Panc1 (cell line): ENCODE results near the gene KMT2E. TPM values are rescaled to one million over a fixed set of nuclear protein-coding genes. Genes with fewer than 3 reads are reported as not detected.

Experiments used
- ATAC-seq: fragments of 200-7000 bp; cut with Tn5 transposase; 2 replicates; pipeline ENCODE4 v1.9.1; 2020; ENCODE audit warnings: mild to moderate bottlenecking, moderate library complexity
- BruUV-seq: library from RNA; stranded (reverse); fragments of 400-500 nt; replicated peaks from 2 replicates; lab custom pipeline; 2021; lab: Mats Ljungman, UMichigan
- CTCF ChIA-PET: fragments of 300-600 bp; sonication (Branson Sonifier 250); formaldehyde crosslinking; loops from one replicate; lab custom pipeline; 2022; ENCODE audit warnings: antibody characterized with exemption; lab: Charles Lee
- POLR2A ChIA-PET: fragments of 300-600 bp; sonication (Branson Sonifier 250); formaldehyde crosslinking; loops from one replicate; lab custom pipeline; 2022; ENCODE audit warnings: antibody characterized with exemption; lab: Charles Lee
- DNase-seq: peaks from one replicate; pipeline ENCODE4 v3.0.0-alpha.2; 2010; ENCODE audit warnings: low read depth, low spot score
- H3K27ac ChIP-seq: 2 replicates; pipeline ENCODE4 v1.5.1; 2011; ENCODE audit warnings: mild to moderate bottlenecking, low read length, inconsistent platforms
- H3K27me3 ChIP-seq: fragments of 200-500 bp; sonication (Bioruptor generic); 2 replicates; pipeline ENCODE4 v1.6.0; 2014; ENCODE audit warnings: low read length, inconsistent platforms; ENCODE audit not compliant: control insufficient read depth, insufficient read depth
- H3K36me3 ChIP-seq: fragments of 200-500 bp; sonication (Bioruptor generic); 2 replicates; pipeline ENCODE4 v1.5.1; 2014; ENCODE audit warnings: inconsistent platforms, mild to moderate bottlenecking, low read length, moderate library complexity; ENCODE audit not compliant: control insufficient read depth, insufficient read depth
- H3K4me1 ChIP-seq: 2 replicates; pipeline ENCODE4 v1.5.1; 2011; ENCODE audit warnings: inconsistent platforms, mild to moderate bottlenecking, low read length, moderate library complexity; ENCODE audit not compliant: control insufficient read depth, insufficient read depth
- H3K4me3 ChIP-seq, 2 experiments: 2 replicates each; pipeline ENCODE4 v1.5.1; 2011 to 2012; ENCODE audit warnings: low read depth in 2 of 2, low read length in 2 of 2, mild to moderate bottlenecking in 2 of 2, inconsistent platforms in 1 of 2, moderate library complexity in 1 of 2
- H3K9me3 ChIP-seq: fragments of 200-500 bp; sonication (Bioruptor generic); 2 replicates; pipeline ENCODE4 v1.5.1; 2014; ENCODE audit warnings: low read depth, mild to moderate bottlenecking, inconsistent platforms, low read length, moderate library complexity; ENCODE audit not compliant: control insufficient read depth, insufficient read depth
- POLR2AphosphoS5 ChIP-seq: IDR thresholded peaks from 2 replicates; pipeline ENCODE4 v1.6.1; 2012; ENCODE audit warnings: mild to moderate bottlenecking, low read depth, low read length, moderate library complexity
- REST ChIP-seq, 2 experiments: IDR thresholded peaks; 2 replicates each; pipeline ENCODE4 v1.6.1; 2011 to 2012; ENCODE audit warnings: low read depth in 2 of 2, control low read depth in 1 of 2, low read length in 1 of 2, mild to moderate bottlenecking in 1 of 2, moderate library complexity in 1 of 2; ENCODE audit not compliant: insufficient read depth in 1 of 2
- SIN3A ChIP-seq: IDR thresholded peaks from 2 replicates; pipeline ENCODE4 v1.6.1; 2012; ENCODE audit warnings: low read depth, mild to moderate bottlenecking, low read length, moderate library complexity, borderline replicate concordance; ENCODE audit not compliant: insufficient read depth
- TCF7L2 ChIP-seq: IDR thresholded peaks from 2 replicates; pipeline ENCODE4 v1.6.1; 2011; ENCODE audit warnings: mild to moderate bottlenecking, low read depth, low read length, inconsistent platforms
- in situ Hi-C: cut with HindIII; loops from 2 replicates; pipeline ENCODE4 v1.10.0; 2016; ENCODE audit warnings: low sequenced_read_pairs, low pct_unique_long_range_greater_than_20kb
- intact Hi-C: fragments of 100-400 bp; cut with micrococcal nuclease; formaldehyde crosslinking; loops from one replicate; pipeline ENCODE4 v1.10.0; 2022; ENCODE audit not compliant: unreplicated experiment
- total RNA-seq: library from RNA; stranded (reverse); gene quantifications from one replicate; pipeline ENCODE4 v1.2.1, GENCODE V29; 2021; ENCODE audit not compliant: unreplicated experiment
- TF ChIP-seq, protein P1 (sequence below): fragments of 450-650 bp; IDR thresholded peaks from 2 replicates; pipeline ENCODE4 v1.5.1; 2017; ENCODE audit warnings: mild to moderate bottlenecking

Gene KMT2E
- total RNA-seq, 1 experiment from 2014 or later: 51.4 TPM

- ATAC-seq (no peak), DNase-seq (no peak)
- BruUV-seq: no TSS peak
- no peaks in the 10 kb centered on the region for H3K9me3 ChIP-seq
- no peak overlapping the region for H3K4me3 ChIP-seq
- in situ Hi-C loops: no loop called here
- H3K36me3 ChIP-seq: no peaks in the 10 kb centered on the region
- no peaks in the 10 kb centered on the region for H3K4me1 ChIP-seq
- no peaks in the 10 kb centered on the region for H3K27me3 ChIP-seq
- intact Hi-C loops: no loop called here
- ChIA-PET POLR2A (no interaction called here), CTCF (no interaction called here)
- no peak overlapping the region for H3K27ac ChIP-seq
- TF ChIP-seq POLR2AphosphoS5 (no peak), REST (IDR thresholded peaks at IDR 0.05; ENCODE audit: insufficient read depth in 1 of 2, low read depth in 2 of 2, low read length in 1 of 2) (no peak), SIN3A (no peak), TCF7L2 (no peak)
- TF ChIP-seq, protein P1, sequence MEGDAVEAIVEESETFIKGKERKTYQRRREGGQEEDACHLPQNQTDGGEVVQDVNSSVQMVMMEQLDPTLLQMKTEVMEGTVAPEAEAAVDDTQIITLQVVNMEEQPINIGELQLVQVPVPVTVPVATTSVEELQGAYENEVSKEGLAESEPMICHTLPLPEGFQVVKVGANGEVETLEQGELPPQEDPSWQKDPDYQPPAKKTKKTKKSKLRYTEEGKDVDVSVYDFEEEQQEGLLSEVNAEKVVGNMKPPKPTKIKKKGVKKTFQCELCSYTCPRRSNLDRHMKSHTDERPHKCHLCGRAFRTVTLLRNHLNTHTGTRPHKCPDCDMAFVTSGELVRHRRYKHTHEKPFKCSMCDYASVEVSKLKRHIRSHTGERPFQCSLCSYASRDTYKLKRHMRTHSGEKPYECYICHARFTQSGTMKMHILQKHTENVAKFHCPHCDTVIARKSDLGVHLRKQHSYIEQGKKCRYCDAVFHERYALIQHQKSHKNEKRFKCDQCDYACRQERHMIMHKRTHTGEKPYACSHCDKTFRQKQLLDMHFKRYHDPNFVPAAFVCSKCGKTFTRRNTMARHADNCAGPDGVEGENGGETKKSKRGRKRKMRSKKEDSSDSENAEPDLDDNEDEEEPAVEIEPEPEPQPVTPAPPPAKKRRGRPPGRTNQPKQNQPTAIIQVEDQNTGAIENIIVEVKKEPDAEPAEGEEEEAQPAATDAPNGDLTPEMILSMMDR: no peak
These were observed 46.9 kb upstream of the KMT2E start for GRCh38 chr7:104967088-104967487.

DNA sequence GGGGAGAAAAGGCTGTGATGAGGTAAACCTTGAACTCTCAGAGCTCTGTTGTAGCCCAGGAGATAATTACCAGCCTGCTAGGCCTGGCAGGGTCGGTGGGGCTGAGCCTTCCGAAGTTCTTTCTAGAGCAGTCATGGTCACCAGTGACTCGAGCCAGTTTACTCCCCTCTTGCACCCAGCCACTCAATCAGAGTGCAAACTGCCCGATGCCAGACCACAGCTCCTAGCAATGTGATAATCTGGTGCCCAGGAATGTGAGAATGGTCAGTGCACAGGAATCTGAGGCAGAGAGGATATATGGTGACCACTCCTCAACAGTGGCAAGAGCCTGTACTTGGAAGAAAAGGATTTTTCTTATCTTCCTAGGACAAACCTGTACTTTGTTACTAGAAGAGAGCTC lies 46.4 kb upstream of the KMT2E start:
- Histone ChIP-seq H3K27me3 (no peaks in the 10 kb centered on the region), H3K9me3 (no peaks in the 10 kb centered on the region), H3K36me3 (no peaks in the 10 kb centered on the region), H3K4me3 (no peak overlapping the region), H3K4me1 (no peaks in the 10 kb centered on the region), H3K27ac (no peak overlapping the region)
- no peak for TF ChIP-seq POLR2AphosphoS5
- no peak for TF ChIP-seq SIN3A
- no peak for TF ChIP-seq REST (IDR thresholded peaks at IDR 0.05; ENCODE audit: insufficient read depth in 1 of 2, low read depth in 2 of 2, low read length in 1 of 2)
- TF ChIP-seq, protein P1: no peak
- TF ChIP-seq TCF7L2: no peak
- ChIA-PET CTCF (no interaction called here), POLR2A (no interaction called here)
- DNase-seq (no peak), ATAC-seq (0 out of 2 replicates have a peak, but pooled peaks have one; percentile 39)
- no TSS peak for BruUV-seq
- intact Hi-C loops: no loop called here
- in situ Hi-C loops: no loop called here
